Panc1 (cell line): Measurements from ENCODE around the gene SLCO4C1. TPM values are rescaled to one million over a fixed set of nuclear protein-coding genes. Genes with fewer than 3 reads are reported as not detected.

Experiments used
- ATAC-seq: fragments of 200-7000 bp; cut with Tn5 transposase; 2 replicates; pipeline ENCODE4 v1.9.1; 2020; ENCODE audit warnings: mild to moderate bottlenecking, moderate library complexity
- BruUV-seq: library from RNA; stranded (reverse); fragments of 400-500 nt; replicated peaks from 2 replicates; lab custom pipeline; 2021; lab: Mats Ljungman, UMichigan
- CTCF ChIA-PET: fragments of 300-600 bp; sonication (Branson Sonifier 250); formaldehyde crosslinking; loops from one replicate; lab custom pipeline; 2022; ENCODE audit warnings: antibody characterized with exemption; lab: Charles Lee
- POLR2A ChIA-PET: fragments of 300-600 bp; sonication (Branson Sonifier 250); formaldehyde crosslinking; loops from one replicate; lab custom pipeline; 2022; ENCODE audit warnings: antibody characterized with exemption; lab: Charles Lee
- DNase-seq: peaks from one replicate; pipeline ENCODE4 v3.0.0-alpha.2; 2010; ENCODE audit warnings: low read depth, low spot score
- H3K27ac ChIP-seq: 2 replicates; pipeline ENCODE4 v1.5.1; 2011; ENCODE audit warnings: mild to moderate bottlenecking, low read length, inconsistent platforms
- H3K27me3 ChIP-seq: fragments of 200-500 bp; sonication (Bioruptor generic); 2 replicates; pipeline ENCODE4 v1.6.0; 2014; ENCODE audit warnings: low read length, inconsistent platforms; ENCODE audit not compliant: control insufficient read depth, insufficient read depth
- H3K36me3 ChIP-seq: fragments of 200-500 bp; sonication (Bioruptor generic); 2 replicates; pipeline ENCODE4 v1.5.1; 2014; ENCODE audit warnings: inconsistent platforms, mild to moderate bottlenecking, low read length, moderate library complexity; ENCODE audit not compliant: control insufficient read depth, insufficient read depth
- H3K4me1 ChIP-seq: 2 replicates; pipeline ENCODE4 v1.5.1; 2011; ENCODE audit warnings: inconsistent platforms, mild to moderate bottlenecking, low read length, moderate library complexity; ENCODE audit not compliant: control insufficient read depth, insufficient read depth
- H3K4me3 ChIP-seq, 2 experiments: 2 replicates each; pipeline ENCODE4 v1.5.1; 2011 to 2012; ENCODE audit warnings: low read depth in 2 of 2, low read length in 2 of 2, mild to moderate bottlenecking in 2 of 2, inconsistent platforms in 1 of 2, moderate library complexity in 1 of 2
- H3K9me3 ChIP-seq: fragments of 200-500 bp; sonication (Bioruptor generic); 2 replicates; pipeline ENCODE4 v1.5.1; 2014; ENCODE audit warnings: low read depth, mild to moderate bottlenecking, inconsistent platforms, low read length, moderate library complexity; ENCODE audit not compliant: control insufficient read depth, insufficient read depth
- CTCF ChIP-seq: fragments of 450-650 bp; IDR thresholded peaks from 2 replicates; pipeline ENCODE4 v1.5.1; 2017; ENCODE audit warnings: mild to moderate bottlenecking
- POLR2AphosphoS5 ChIP-seq: IDR thresholded peaks from 2 replicates; pipeline ENCODE4 v1.6.1; 2012; ENCODE audit warnings: mild to moderate bottlenecking, low read depth, low read length, moderate library complexity
- REST ChIP-seq, 2 experiments: IDR thresholded peaks; 2 replicates each; pipeline ENCODE4 v1.6.1; 2011 to 2012; ENCODE audit warnings: low read depth in 2 of 2, control low read depth in 1 of 2, low read length in 1 of 2, mild to moderate bottlenecking in 1 of 2, moderate library complexity in 1 of 2; ENCODE audit not compliant: insufficient read depth in 1 of 2
- SIN3A ChIP-seq: IDR thresholded peaks from 2 replicates; pipeline ENCODE4 v1.6.1; 2012; ENCODE audit warnings: low read depth, mild to moderate bottlenecking, low read length, moderate library complexity, borderline replicate concordance; ENCODE audit not compliant: insufficient read depth
- TCF7L2 ChIP-seq: IDR thresholded peaks from 2 replicates; pipeline ENCODE4 v1.6.1; 2011; ENCODE audit warnings: mild to moderate bottlenecking, low read depth, low read length, inconsistent platforms
- in situ Hi-C: cut with HindIII; loops from 2 replicates; pipeline ENCODE4 v1.10.0; 2016; ENCODE audit warnings: low sequenced_read_pairs, low pct_unique_long_range_greater_than_20kb
- intact Hi-C: fragments of 100-400 bp; cut with micrococcal nuclease; formaldehyde crosslinking; loops from one replicate; pipeline ENCODE4 v1.10.0; 2022; ENCODE audit not compliant: unreplicated experiment
- total RNA-seq: library from RNA; stranded (reverse); gene quantifications from one replicate; pipeline ENCODE4 v1.2.1, GENCODE V29; 2021; ENCODE audit not compliant: unreplicated experiment

Gene SLCO4C1
- total RNA-seq, 1 experiment from 2014 or later: 0.90 TPM

DNA sequence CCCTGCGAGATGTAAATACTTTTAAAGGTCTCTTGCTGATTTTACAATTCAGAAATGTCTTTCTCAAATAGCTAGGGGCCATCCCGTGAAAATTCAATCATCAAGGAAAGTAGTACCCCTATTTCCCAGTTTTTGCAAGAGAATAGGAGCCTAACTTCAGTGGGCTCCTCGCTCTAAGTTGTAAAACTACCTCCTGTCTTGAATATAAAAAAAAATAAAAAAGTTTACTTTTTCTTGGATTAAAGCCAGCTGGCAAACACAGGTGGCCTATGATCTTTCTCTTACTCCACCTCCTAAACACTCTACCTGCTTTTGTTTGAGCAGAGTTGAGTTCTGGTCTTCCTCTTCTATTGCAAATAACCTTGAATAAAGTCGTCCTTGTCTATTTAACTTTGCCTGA, 79.4 kb downstream of the SLCO4C1 start:
- ChIA-PET CTCF (no interaction called here), POLR2A (no interaction called here)
- no TSS peak for BruUV-seq
- TF ChIP-seq POLR2AphosphoS5: no peak
- TF ChIP-seq REST (IDR thresholded peaks at IDR 0.05; ENCODE audit: insufficient read depth in 1 of 2, low read depth in 2 of 2, low read length in 1 of 2): no peak
- TF ChIP-seq CTCF: no peak
- no peak for TF ChIP-seq SIN3A
- TF ChIP-seq TCF7L2: no peak
- peaks cover under 1% of the 10 kb centered on the region; the same call in 1 of the 2 replicates for H3K9me3 ChIP-seq
- no peak for DNase-seq
- no peak for ATAC-seq
- H3K27ac ChIP-seq: no peak overlapping the region
- intact Hi-C loops: no loop called here
- H3K4me1 ChIP-seq: no peaks in the 10 kb centered on the region
- no peak overlapping the region for H3K4me3 ChIP-seq
- H3K36me3 ChIP-seq: no peaks in the 10 kb centered on the region
- no peaks in the 10 kb centered on the region for H3K27me3 ChIP-seq
- in situ Hi-C loops: no loop called here

DNA sequence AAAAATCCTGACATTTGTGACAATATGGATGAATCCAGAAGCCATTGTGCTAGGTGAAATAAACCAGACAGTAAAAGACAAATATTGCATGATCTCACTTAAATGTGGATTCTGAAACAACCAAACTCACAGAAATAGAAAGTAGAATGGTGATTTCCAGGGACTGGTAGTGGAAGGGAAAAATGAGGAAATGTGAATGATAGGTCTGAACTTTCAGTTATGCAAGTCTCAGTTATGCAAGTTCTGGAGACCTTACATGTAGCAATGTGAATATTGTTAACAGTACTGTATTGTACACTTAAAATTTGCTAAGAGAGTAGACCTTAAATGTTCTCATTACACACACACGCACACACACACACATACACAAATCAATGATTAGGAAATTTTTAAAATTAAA, 84.9 kb downstream of the SLCO4C1 start:
- ChIA-PET POLR2A (no interaction called here), CTCF (no interaction called here)
- no peaks in the 10 kb centered on the region for H3K36me3 ChIP-seq
- TF ChIP-seq CTCF (no peak), REST (IDR thresholded peaks at IDR 0.05; ENCODE audit: insufficient read depth in 1 of 2, low read depth in 2 of 2, low read length in 1 of 2) (no peak), TCF7L2 (no peak), POLR2AphosphoS5 (no peak), SIN3A (no peak)
- H3K9me3 ChIP-seq: no peaks in the 10 kb centered on the region
- no peak for DNase-seq
- no peaks in the 10 kb centered on the region for H3K4me1 ChIP-seq
- H3K27me3 ChIP-seq: no peaks in the 10 kb centered on the region
- intact Hi-C loops: no loop called here
- H3K27ac ChIP-seq: no peak overlapping the region
- in situ Hi-C loops: no loop called here
- H3K4me3 ChIP-seq: no peak overlapping the region
- no TSS peak for BruUV-seq
- ATAC-seq: no peak
